Mesothelial cell of epicardium (in vitro differentiated cells): ENCODE results near the gene BANP. TPM values are rescaled to one million over a fixed set of nuclear protein-coding genes. Genes with fewer than 3 reads are reported as not detected.
A peak's percentile ranks its signal among the peaks of the same experiment; 100 is the strongest.
"Not testable (repeated sequence)": the region's sequence is repeated elsewhere in the genome, so short reads cannot be mapped to it uniquely, and the experiment has no call there.

Experiments
- DNase-seq, 2 experiments: peaks; one replicate each; pipeline ENCODE4 v3.0.0; 2021; ENCODE audit warnings: low spot score in 2 of 2; ENCODE audit not compliant: unreplicated experiment in 2 of 2
- H3K27ac Mint-ChIP-seq: 2 replicates; pipeline ENCODE4 v1.8.0; 2021; ENCODE audit warnings: mixed read lengths
- H3K27me3 Mint-ChIP-seq: 2 replicates; pipeline ENCODE4 v1.8.0; 2021; ENCODE audit warnings: low read depth, mixed read lengths
- H3K36me3 Mint-ChIP-seq: 2 replicates; pipeline ENCODE4 v1.8.0; 2021; ENCODE audit warnings: mixed read lengths
- H3K4me1 Mint-ChIP-seq: 2 replicates; pipeline ENCODE4 v1.8.0; 2021; ENCODE audit warnings: mixed read lengths
- H3K4me3 Mint-ChIP-seq: 2 replicates; pipeline ENCODE4 v1.8.0; 2021; ENCODE audit warnings: mild to moderate bottlenecking, moderate library complexity, mixed read lengths
- H3K9me3 Mint-ChIP-seq: 2 replicates; pipeline ENCODE4 v1.8.0; 2021; ENCODE audit warnings: mixed read lengths
- CTCF ChIP-seq: fragments of 200-600 bp; sonication (generic); IDR thresholded peaks from one replicate; pipeline ENCODE4 v1.5.0; 2021; ENCODE audit warnings: antibody characterized with exemption; ENCODE audit not compliant: unreplicated experiment
- total RNA-seq: library from RNA; stranded (reverse); gene quantifications from 3 replicates; pipeline ENCODE4 v1.2.1, GENCODE V29; 2021

BANP gene
- total RNA-seq, 1 donor from 2014 or later: 43.6 TPM

GRCh38 chr16:88049561-88050545 is 98.6 kb downstream of the BANP start:
- Mint-ChIP-seq H3K36me3 (peaks cover 32% of the 10 kb centered on the region), H3K4me3 (no peak overlapping the region), H3K9me3 (no peaks in the 10 kb centered on the region), H3K4me1 (peaks cover 2% of the 10 kb centered on the region), H3K27ac (peak overlapping the region; percentile 65), H3K27me3 (no peaks in the 10 kb centered on the region)
- TF ChIP-seq CTCF: no peak
- DNase-seq: no peak

DNA sequence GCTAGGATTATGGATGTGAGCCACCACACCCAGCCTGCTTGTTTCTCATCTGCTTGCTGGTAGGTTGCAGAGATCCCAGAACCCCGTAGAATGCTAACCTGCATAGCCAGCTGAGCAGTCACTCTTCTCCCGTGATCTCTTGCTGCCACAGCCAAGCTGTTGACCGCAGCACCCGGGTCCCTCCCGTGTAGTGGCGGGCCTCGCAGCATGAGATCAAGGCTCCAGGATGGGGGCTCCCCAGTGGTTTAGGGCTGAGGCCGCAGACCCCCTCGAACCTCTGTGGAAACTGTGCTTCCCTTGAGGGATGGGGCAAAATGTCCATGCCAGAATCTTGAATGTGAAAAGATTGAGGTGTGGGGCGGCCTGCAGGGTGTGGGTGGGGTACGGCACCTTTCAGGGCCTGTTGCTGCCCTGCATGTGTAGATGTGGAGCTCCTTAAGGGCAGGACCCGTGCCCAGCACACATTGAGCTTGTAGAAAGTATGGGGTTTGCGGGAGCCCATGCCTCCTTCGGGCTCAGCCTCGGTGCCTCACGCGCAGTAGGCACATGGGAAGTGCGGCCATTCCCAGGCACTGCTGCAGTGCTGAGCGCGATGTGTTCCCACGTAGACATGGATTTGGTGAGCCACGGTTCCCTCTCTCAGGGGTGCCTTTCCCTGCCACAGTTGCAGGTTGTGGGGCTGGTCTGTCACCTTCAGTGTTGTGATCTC is 99.9 kb downstream of the BANP start:
- no peak for TF ChIP-seq CTCF
- no peaks in the 10 kb centered on the region for H3K9me3 Mint-ChIP-seq
- H3K4me1 Mint-ChIP-seq: peaks cover 2% of the 10 kb centered on the region
- no peaks in the 10 kb centered on the region for H3K27me3 Mint-ChIP-seq
- DNase-seq: no peak
- no peak overlapping the region for H3K4me3 Mint-ChIP-seq
- H3K36me3 Mint-ChIP-seq: peaks cover 34% of the 10 kb centered on the region
- H3K27ac Mint-ChIP-seq: no peak overlapping the region

- no peak for TF ChIP-seq CTCF
- Mint-ChIP-seq H3K4me3 (no peak overlapping the region), H3K27ac (no peak overlapping the region), H3K9me3 (no peaks in the 10 kb centered on the region), H3K4me1 (peaks cover 2% of the 10 kb centered on the region), H3K27me3 (no peaks in the 10 kb centered on the region), H3K36me3 (peaks cover 34% of the 10 kb centered on the region)
- no peak for DNase-seq
Observed at GRCh38 chr16:88052661-88053060, 101.4 kb downstream of the BANP start.

DNA sequence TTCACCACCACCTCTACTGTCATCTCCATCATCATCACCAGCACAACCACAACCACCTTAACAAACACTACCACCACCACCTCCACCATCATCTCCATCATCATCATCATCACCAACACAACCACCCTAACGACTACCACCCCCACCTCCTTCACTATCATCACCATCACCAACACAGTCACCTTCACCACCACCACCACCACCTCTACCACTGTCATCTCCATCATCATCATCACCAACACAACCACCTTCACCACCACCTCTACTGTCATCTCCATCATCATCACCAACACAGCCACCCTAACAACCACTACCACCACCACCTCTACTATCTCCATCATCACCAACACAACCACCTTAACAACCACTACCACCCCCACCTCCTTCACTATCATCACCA is 102.2 kb downstream of the BANP start:
- H3K9me3 Mint-ChIP-seq, H3K27ac Mint-ChIP-seq, H3K4me3 Mint-ChIP-seq, DNase-seq, H3K27me3 Mint-ChIP-seq, H3K4me1 Mint-ChIP-seq: not testable (repeated sequence)
- H3K36me3 Mint-ChIP-seq: peaks cover 26% of the 10 kb centered on the region

- no peak for DNase-seq
- peak overlapping the region; percentile 44 for H3K27ac Mint-ChIP-seq
- TF ChIP-seq CTCF: no peak
- no peaks in the 10 kb centered on the region for H3K9me3 Mint-ChIP-seq
- no peak overlapping the region for H3K4me3 Mint-ChIP-seq
- peaks cover 9% of the 10 kb centered on the region for H3K36me3 Mint-ChIP-seq
- H3K27me3 Mint-ChIP-seq: no peaks in the 10 kb centered on the region
- no peaks in the 10 kb centered on the region for H3K4me1 Mint-ChIP-seq
Observed at GRCh38 chr16:88055356-88055755, 104.1 kb downstream of the BANP start.

- peaks cover 8% of the 10 kb centered on the region for H3K36me3 Mint-ChIP-seq
- H3K27ac Mint-ChIP-seq: peak overlapping the region; percentile 30
Observed at GRCh38 chr16:88056212-88056611, 105.0 kb downstream of the BANP start.

More at GRCh38 chr16:88056212-88056611, 105.0 kb downstream of the BANP start:
- no peak overlapping the region for H3K4me3 Mint-ChIP-seq
- no peak for DNase-seq
- no peak for TF ChIP-seq CTCF
- no peaks in the 10 kb centered on the region for H3K27me3 Mint-ChIP-seq
- peaks cover 2% of the 10 kb centered on the region for H3K4me1 Mint-ChIP-seq
- H3K9me3 Mint-ChIP-seq: no peaks in the 10 kb centered on the region
